CD14-positive monocyte (primary cell): Measurements from ENCODE around the gene LPIN2. TPM values are rescaled to one million over a fixed set of nuclear protein-coding genes. Genes with fewer than 3 reads are reported as not detected.

ENCODE experiments used
- DNase-seq, 3 donors: peaks; one replicate each; pipeline ENCODE4 v3.0.0-alpha.2; 2011 to 2022
- H2AFZ ChIP-seq: 2 replicates; pipeline ENCODE4 v1.6.0; 2012; ENCODE audit warnings: mild to moderate bottlenecking, low read depth, low read length, inconsistent platforms; ENCODE audit not compliant: insufficient read depth, poor library complexity, severe bottlenecking
- H3K27ac ChIP-seq, 2 donors: 1 replicate in 1 of 2; 2 replicates in 1 of 2; pipeline ENCODE4 v1.5.1; 2012 to 2013; ENCODE audit warnings: low read length in 2 of 2, control low read depth in 1 of 2, inconsistent platforms in 1 of 2, low read depth in 1 of 2, mild to moderate bottlenecking in 1 of 2
- H3K27me3 ChIP-seq, 2 donors: one replicate each; pipeline versions ENCODE4 v1.6.0 to v1.6.1; 2011 to 2013; ENCODE audit warnings: low read length in 2 of 2; ENCODE audit not compliant: control insufficient read depth in 2 of 2, insufficient read depth in 2 of 2
- H3K36me3 ChIP-seq, 2 donors: replicated peaks in 1 of 2; 1 replicate in 1 of 2; 2 replicates in 1 of 2; pipeline versions ENCODE4 v1.5.1 to v1.6.1; 2012 to 2013; ENCODE audit warnings: low read length in 2 of 2, control low read depth in 1 of 2, inconsistent platforms in 1 of 2, mild to moderate bottlenecking in 1 of 2; ENCODE audit not compliant: insufficient read depth in 2 of 2, control insufficient read depth in 1 of 2
- H3K4me1 ChIP-seq, 2 donors: 1 replicate in 1 of 2; 2 replicates in 1 of 2; pipeline versions ENCODE4 v1.5.1 to v1.6.1; 2012 to 2013; ENCODE audit warnings: low read length in 2 of 2, control low read depth in 1 of 2, inconsistent platforms in 1 of 2, mild to moderate bottlenecking in 1 of 2, moderate library complexity in 1 of 2; ENCODE audit not compliant: insufficient read depth in 2 of 2, control insufficient read depth in 1 of 2
- H3K4me2 ChIP-seq: replicated peaks from 2 replicates; pipeline ENCODE3; 2012; ENCODE audit warnings: low read length, moderate library complexity, mild to moderate bottlenecking; ENCODE audit not compliant: poor library complexity, severe bottlenecking; ENCODE audit errors: extremely low read depth
- H3K4me3 ChIP-seq, 3 experiments: fragments of 200-600 bp in 1 of 3; sonication (generic) in 1 of 3; replicated peaks in 1 of 3; 1 replicate in 2 of 3; 2 replicates in 1 of 3; pipeline ENCODE4 v1.5.1; 2011 to 2013; ENCODE audit warnings: low read length in 3 of 3, mild to moderate bottlenecking in 3 of 3, control low read depth in 2 of 3, low read depth in 2 of 3, inconsistent platforms in 1 of 3, moderate library complexity in 1 of 3
- H3K79me2 ChIP-seq: 2 replicates; pipeline ENCODE4 v1.6.0; 2012; ENCODE audit warnings: mild to moderate bottlenecking, control low read depth, inconsistent platforms, low read length, moderate library complexity; ENCODE audit not compliant: insufficient read depth
- H3K9ac ChIP-seq: 2 replicates; pipeline ENCODE4 v1.6.0; 2017; ENCODE audit warnings: low read length, mild to moderate bottlenecking; ENCODE audit not compliant: insufficient read depth, poor library complexity, severe bottlenecking
- H3K9me3 ChIP-seq, 2 donors: replicated peaks in 1 of 2; 1 replicate in 1 of 2; 2 replicates in 1 of 2; pipeline versions ENCODE4 v1.5.1 to v1.6.1; 2012 to 2013; ENCODE audit warnings: low read length in 2 of 2, control low read depth in 1 of 2; ENCODE audit not compliant: control insufficient read depth in 1 of 2, insufficient read depth in 1 of 2
- H4K20me1 ChIP-seq: 2 replicates; pipeline ENCODE4 v1.6.0; 2012; ENCODE audit warnings: mild to moderate bottlenecking, low read length, control low read depth, moderate library complexity; ENCODE audit not compliant: insufficient read depth
- H3K27ac Mint-ChIP-seq, 7 donors: one replicate each; pipeline ENCODE4 v1.8.0; 2020; ENCODE audit warnings: mild to moderate bottlenecking in 7 of 7, mixed read lengths in 7 of 7, moderate library complexity in 6 of 7, inconsistent platforms in 2 of 7
- H3K27me3 Mint-ChIP-seq, 3 donors: one replicate each; pipeline ENCODE4 v1.8.0; 2021 to 2022; ENCODE audit warnings: low read depth in 3 of 3, mild to moderate bottlenecking in 3 of 3, mixed read lengths in 3 of 3, moderate library complexity in 3 of 3, inconsistent platforms in 1 of 3
- H3K36me3 Mint-ChIP-seq, 2 donors: one replicate each; pipeline ENCODE4 v1.8.0; 2020; ENCODE audit warnings: mixed read lengths in 2 of 2, inconsistent platforms in 1 of 2, mild to moderate bottlenecking in 1 of 2
- H3K4me1 Mint-ChIP-seq: one replicate; pipeline ENCODE4 v1.8.0; 2020; ENCODE audit warnings: mild to moderate bottlenecking, mixed read lengths
- H3K4me3 Mint-ChIP-seq, 2 donors: one replicate each; pipeline ENCODE4 v1.8.0; 2020; ENCODE audit warnings: mild to moderate bottlenecking in 2 of 2, mixed read lengths in 2 of 2, moderate library complexity in 1 of 2
- H3K9me3 Mint-ChIP-seq, 7 donors: one replicate each; pipeline ENCODE4 v1.8.0; 2020 to 2022; ENCODE audit warnings: mixed read lengths in 7 of 7, mild to moderate bottlenecking in 6 of 7, moderate library complexity in 6 of 7, inconsistent platforms in 2 of 7
- WGBS: methylation state at CpG from one replicate; pipeline ENCODE4 v1.1.5; 2013; ENCODE audit warnings: missing lambda C conversion rate; ENCODE audit not compliant: insufficient coverage; 5-methylcytosine and 5-hydroxymethylcytosine counted together
- intact Hi-C, 2 donors: fragments of 100-400 bp; cut with micrococcal nuclease; formaldehyde crosslinking; loops; one replicate each; pipeline versions ENCODE4 v1.15.0 to v1.15.1; 2023
- polyA plus RNA-seq, 3 donors: library from polyadenylated mRNA; depleted of rRNA in 1 of 3; unstranded in 2 of 3; stranded (reverse) in 1 of 3; fragments of 300-500 nt in 2 of 3; fragments of >200 nt in 1 of 3; fragmentation: Illumina TruSeq in 2 of 3; gene quantifications; 1 replicate in 2 of 3; 2 replicates in 1 of 3; pipeline ENCODE4 v1.2.3, GENCODE V29; 2012 to 2021
- TF ChIP-seq, protein P1 (sequence below): fragments of 200-600 bp; IDR thresholded peaks from one replicate; pipeline ENCODE4 v1.8.0; 2022; ENCODE audit warnings: antibody characterized with exemption, mild to moderate bottlenecking

Gene LPIN2
- polyA plus RNA-seq, 3 donors: 9.3 to 16.3 (median 10.3) TPM

DNA sequence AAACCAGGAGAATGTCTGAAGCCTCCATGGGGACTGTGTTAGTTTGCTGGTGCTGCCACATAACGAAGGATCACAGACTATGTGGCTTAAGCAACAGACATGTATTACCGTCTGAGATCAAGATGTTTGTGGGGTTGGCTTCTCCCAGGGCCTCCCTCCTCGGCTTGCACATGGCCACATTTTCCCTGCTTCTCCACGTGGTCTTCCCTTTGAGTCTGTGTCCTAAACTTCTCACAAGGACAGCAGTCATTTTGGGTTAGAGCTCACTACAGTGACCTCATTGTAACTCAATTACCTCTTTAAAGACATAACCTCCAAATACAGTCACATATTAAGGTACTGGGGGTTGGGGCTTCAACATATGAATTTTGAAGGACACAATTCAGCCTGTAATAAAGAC is 44.6 kb upstream of the LPIN2 start:
- Histone ChIP-seq H3K27ac (no peak overlapping the region), H3K4me2 (no peak overlapping the region), H3K79me2 (no peaks in the 10 kb centered on the region), H2AFZ (no peak overlapping the region), H3K4me1 (peaks cover 2% of the 10 kb centered on the region in 2 donors), H3K36me3 (no peaks in the 10 kb centered on the region), H3K9ac (no peak overlapping the region), H3K27me3 (no peaks in the 10 kb centered on the region), H3K9me3 (no peaks in the 10 kb centered on the region), H4K20me1 (no peaks in the 10 kb centered on the region), H3K4me3 (no peak overlapping the region)
- H3K9me3 Mint-ChIP-seq: peaks cover 0 to 4% (median 2%) of the 10 kb centered on the region in 7 donors
- no peak overlapping the region for H3K4me3 Mint-ChIP-seq
- 96% methylated on average over 3 of the region's 4 CpGs for WGBS
- no peaks in the 10 kb centered on the region for H3K36me3 Mint-ChIP-seq
- TF ChIP-seq, protein P1, sequence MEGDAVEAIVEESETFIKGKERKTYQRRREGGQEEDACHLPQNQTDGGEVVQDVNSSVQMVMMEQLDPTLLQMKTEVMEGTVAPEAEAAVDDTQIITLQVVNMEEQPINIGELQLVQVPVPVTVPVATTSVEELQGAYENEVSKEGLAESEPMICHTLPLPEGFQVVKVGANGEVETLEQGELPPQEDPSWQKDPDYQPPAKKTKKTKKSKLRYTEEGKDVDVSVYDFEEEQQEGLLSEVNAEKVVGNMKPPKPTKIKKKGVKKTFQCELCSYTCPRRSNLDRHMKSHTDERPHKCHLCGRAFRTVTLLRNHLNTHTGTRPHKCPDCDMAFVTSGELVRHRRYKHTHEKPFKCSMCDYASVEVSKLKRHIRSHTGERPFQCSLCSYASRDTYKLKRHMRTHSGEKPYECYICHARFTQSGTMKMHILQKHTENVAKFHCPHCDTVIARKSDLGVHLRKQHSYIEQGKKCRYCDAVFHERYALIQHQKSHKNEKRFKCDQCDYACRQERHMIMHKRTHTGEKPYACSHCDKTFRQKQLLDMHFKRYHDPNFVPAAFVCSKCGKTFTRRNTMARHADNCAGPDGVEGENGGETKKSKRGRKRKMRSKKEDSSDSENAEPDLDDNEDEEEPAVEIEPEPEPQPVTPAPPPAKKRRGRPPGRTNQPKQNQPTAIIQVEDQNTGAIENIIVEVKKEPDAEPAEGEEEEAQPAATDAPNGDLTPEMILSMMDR: no peak
- intact Hi-C loops: no loop called here
- no peak for DNase-seq
- H3K27ac Mint-ChIP-seq: no peak overlapping the region
- H3K27me3 Mint-ChIP-seq: peaks cover 0 to 2% (median 2%) of the 10 kb centered on the region in 3 donors
- H3K4me1 Mint-ChIP-seq: peaks cover 31% of the 10 kb centered on the region

DNA sequence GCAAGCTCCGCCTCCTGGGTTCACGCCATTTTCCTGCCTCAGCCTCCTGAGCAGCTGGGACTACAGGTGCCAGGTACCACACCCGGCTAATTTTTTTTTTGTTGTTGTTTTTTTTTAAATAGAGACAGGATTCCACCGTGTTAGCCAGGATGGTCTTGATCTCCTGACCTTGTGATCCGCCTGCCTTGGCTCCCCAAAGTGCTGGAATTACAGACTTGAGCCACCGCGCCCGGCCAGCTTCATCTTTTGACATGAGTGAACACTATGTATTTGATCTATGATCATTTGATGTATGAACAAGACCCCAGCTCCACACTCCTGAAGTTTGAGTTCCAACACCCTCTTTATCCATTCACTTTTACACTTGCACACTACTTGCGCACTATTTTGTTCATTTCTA is 43.4 kb upstream of the LPIN2 start:
- TF ChIP-seq, protein P1: no peak
- H3K27me3 ChIP-seq: no peaks in the 10 kb centered on the region
- H3K4me3 ChIP-seq: no peak overlapping the region
- H3K9me3 ChIP-seq: no peaks in the 10 kb centered on the region
- H3K27ac ChIP-seq: no peak overlapping the region
- intact Hi-C loops: no loop called here
- DNase-seq: no peak
- Mint-ChIP-seq H3K27me3 (peaks cover 0 to 2% (median 2%) of the 10 kb centered on the region in 3 donors), H3K4me1 (peaks cover 36% of the 10 kb centered on the region), H3K4me3 (no peak overlapping the region), H3K36me3 (no peaks in the 10 kb centered on the region), H3K27ac (no peak overlapping the region), H3K9me3 (peaks cover 0 to 4% (median 2%) of the 10 kb centered on the region in 7 donors)
- H2AFZ ChIP-seq: no peak overlapping the region
- no peaks in the 10 kb centered on the region for H3K79me2 ChIP-seq
- H3K36me3 ChIP-seq: no peaks in the 10 kb centered on the region
- no peaks in the 10 kb centered on the region for H4K20me1 ChIP-seq
- no peak overlapping the region for H3K4me2 ChIP-seq
- no peak overlapping the region for H3K9ac ChIP-seq
- H3K4me1 ChIP-seq: peaks cover 14% of the 10 kb centered on the region in 2 donors
- 100% methylated on average over 4 of the region's 9 CpGs for WGBS
